GM12878 (cell line): Measurements from ENCODE around the gene DNAJB2. TPM values are rescaled to one million over a fixed set of nuclear protein-coding genes. Genes with fewer than 3 reads are reported as not detected.

Source experiments
- ATAC-seq: fragments of 200-7000 bp; cut with Tn5 transposase; 3 replicates; pipeline ENCODE4 v1.9.1; 2020; ENCODE audit warnings: mild to moderate bottlenecking, moderate library complexity
- BruUV-seq: library from RNA; stranded (reverse); fragments of 400-500 nt; replicated peaks from 2 replicates; lab custom pipeline; 2021; lab: Mats Ljungman, UMichigan
- CTCF ChIA-PET: fragments of 300-600 bp; sonication (Branson Sonifier 250); formaldehyde crosslinking; extraction: SDS; loops from one replicate; lab custom pipeline; 2021; ENCODE audit warnings: inconsistent platforms; lab: Yijun Ruan, JAX
- POLR2A ChIA-PET: fragments of 350-600 bp; formaldehyde crosslinking; extraction: SDS; loops from one replicate; lab custom pipeline; 2021; ENCODE audit warnings: inconsistent platforms; lab: Charles Lee
- RAD21 ChIA-PET: fragments of 300-600 bp; sonication (Branson Sonifier 250); formaldehyde crosslinking; loops from one replicate; lab custom pipeline; 2023; ENCODE audit warnings: antibody characterized with exemption; ENCODE audit not compliant: unreplicated experiment; lab: Charles Lee
- SMC1A ChIA-PET: fragments of 300-600 bp; sonication (Branson Sonifier 250); formaldehyde crosslinking; loops from one replicate; lab custom pipeline; 2023; ENCODE audit not compliant: unreplicated experiment, uncharacterized antibody; lab: Charles Lee
- DNase-seq: peaks from one replicate; pipeline ENCODE4 v3.0.0-alpha.2; 2011; ENCODE audit warnings: low read depth, low spot score
- FAIRE-seq: peaks from 3 replicates; lab custom pipeline; 2011; peaks lifted over from hg19 to GRCh38; lab: Jason Lieb, UNC
- H2AFZ ChIP-seq: 2 replicates; pipeline ENCODE4 v1.6.0; 2011; ENCODE audit warnings: low read depth, low read length, control low read depth; ENCODE audit not compliant: control insufficient read depth
- H3K27ac ChIP-seq: 2 replicates; pipeline ENCODE4 v1.5.1; 2011; ENCODE audit warnings: control low read depth; ENCODE audit not compliant: control insufficient read depth, insufficient read depth
- H3K27me3 ChIP-seq, 2 experiments: replicated peaks in 1 of 2; 2 replicates each; pipeline versions ENCODE4 v1.6.0 to v1.6.1; 2011; ENCODE audit warnings: low read length in 1 of 2; ENCODE audit not compliant: control insufficient read depth in 2 of 2, insufficient read depth in 2 of 2
- H3K36me3 ChIP-seq, 2 experiments: 2 replicates each; pipeline ENCODE4 v1.5.1; 2011; ENCODE audit warnings: low read length in 1 of 2; ENCODE audit not compliant: control insufficient read depth in 2 of 2, insufficient read depth in 2 of 2
- H3K4me1 ChIP-seq: 2 replicates; pipeline ENCODE4 v1.6.1; 2011; ENCODE audit warnings: mild to moderate bottlenecking, low read length, moderate library complexity, mixed read lengths; ENCODE audit not compliant: control insufficient read depth, insufficient read depth
- H3K4me2 ChIP-seq: 2 replicates; pipeline ENCODE4 v1.6.0; 2011; ENCODE audit warnings: control low read depth; ENCODE audit not compliant: control insufficient read depth, insufficient read depth
- H3K4me3 ChIP-seq: fragments of 200-600 bp; sonication (generic); 2 replicates; pipeline ENCODE4 v1.5.1; 2016
- H3K79me2 ChIP-seq: 2 replicates; pipeline ENCODE4 v1.6.0; 2011; ENCODE audit warnings: low read length; ENCODE audit not compliant: control insufficient read depth, insufficient read depth
- H3K9ac ChIP-seq: 2 replicates; pipeline ENCODE4 v1.8.0; 2011; ENCODE audit warnings: low read length, control low read depth, mixed read lengths; ENCODE audit not compliant: control insufficient read depth, insufficient read depth
- H3K9me3 ChIP-seq: replicated peaks from 3 replicates; pipeline ENCODE4 v1.5.1; 2011; ENCODE audit warnings: mild to moderate bottlenecking, low read length; ENCODE audit not compliant: control insufficient read depth, insufficient read depth
- H4K20me1 ChIP-seq: 2 replicates; pipeline ENCODE4 v1.6.0; 2011; ENCODE audit not compliant: control insufficient read depth, insufficient read depth
- ATF7 ChIP-seq: fragments of 450-650 bp; IDR thresholded peaks from 2 replicates; pipeline ENCODE4 v1.6.1; 2016; ENCODE audit warnings: low read depth, mild to moderate bottlenecking
- BCL3 ChIP-seq: IDR thresholded peaks from 2 replicates; pipeline ENCODE4 v1.6.1; 2011; ENCODE audit warnings: borderline replicate concordance, low read depth, mild to moderate bottlenecking, moderate library complexity, low read length; ENCODE audit not compliant: insufficient read depth, poor library complexity, severe bottlenecking
- BMI1 ChIP-seq: fragments of 450-650 bp; IDR thresholded peaks from 2 replicates; pipeline ENCODE4 v1.6.1; 2016; ENCODE audit warnings: mild to moderate bottlenecking, moderate library complexity, borderline replicate concordance
- CBFB ChIP-seq: IDR thresholded peaks from 2 replicates; pipeline ENCODE4 v1.6.1; 2016; ENCODE audit warnings: antibody characterized with exemption, low read depth
- EGR1 ChIP-seq, 2 experiments: IDR thresholded peaks; 1 replicate in 1 of 2; 2 replicates in 1 of 2; pipeline ENCODE4 v1.6.1; 2011 to 2012; ENCODE audit warnings: low read depth in 2 of 2, low read length in 2 of 2, borderline replicate concordance in 1 of 2, mild to moderate bottlenecking in 1 of 2, moderate library complexity in 1 of 2
- IKZF2 ChIP-seq, 2 experiments: fragments of 450-650 bp; IDR thresholded peaks; 2 replicates each; pipeline ENCODE4 v1.6.1; 2017; ENCODE audit warnings: mild to moderate bottlenecking in 2 of 2, moderate library complexity in 2 of 2
- KAT2A ChIP-seq: conservative IDR thresholded peaks from 2 replicates; pipeline ENCODE4 v1.6.1; 2011; ENCODE audit warnings: low read depth, low read length; ENCODE audit not compliant: control insufficient read depth
- LARP7 ChIP-seq: fragments of 450-650 bp; IDR thresholded peaks from 2 replicates; pipeline ENCODE4 v1.6.1; 2017; ENCODE audit warnings: mild to moderate bottlenecking
- NFYB ChIP-seq: IDR thresholded peaks from 2 replicates; pipeline ENCODE4 v1.6.1; 2011; ENCODE audit warnings: low read depth, mild to moderate bottlenecking, low read length, improper control_type of control experiment, moderate library complexity; ENCODE audit not compliant: insufficient read depth
- PAX8 ChIP-seq: fragments of 450-650 bp; IDR thresholded peaks from 2 replicates; pipeline ENCODE4 v1.6.1; 2017; ENCODE audit warnings: mild to moderate bottlenecking, moderate library complexity
- POLR2A ChIP-seq: IDR thresholded peaks from 2 replicates; pipeline ENCODE4 v1.6.1; 2011; ENCODE audit warnings: low read depth, mild to moderate bottlenecking, low read length
- PRDM15 ChIP-seq: fragments of 450-650 bp; formaldehyde crosslinking; IDR thresholded peaks from 2 replicates; pipeline ENCODE4 v1.4.0; 2020; ENCODE audit warnings: mild to moderate bottlenecking, moderate library complexity
- RUNX3 ChIP-seq: IDR thresholded peaks from 2 replicates; pipeline ENCODE4 v1.6.1; 2012; ENCODE audit warnings: low read length, inconsistent platforms
- SIX5 ChIP-seq: IDR thresholded peaks from 2 replicates; pipeline ENCODE4 v1.6.1; 2011; ENCODE audit warnings: mild to moderate bottlenecking, low read depth, low read length, moderate library complexity; ENCODE audit not compliant: severe bottlenecking
- SREBF1 ChIP-seq: IDR thresholded peaks from 2 replicates; pipeline ENCODE4 v1.6.1; 2012; ENCODE audit warnings: mild to moderate bottlenecking, low read length
- WGBS: methylation state at CpG from one replicate; pipeline ENCODE4 v1.1.6; 2016; ENCODE audit warnings: low lambda C conversion rate; ENCODE audit not compliant: insufficient replicate concordance, insufficient coverage; ENCODE audit errors: missing lambda C conversion rate; 5-methylcytosine and 5-hydroxymethylcytosine counted together
- in situ Hi-C: fragments of 300-500 bp; cut with MboI; formaldehyde crosslinking; loops from 9 replicates; pipeline ENCODE4 v1.14.3; 2018; ENCODE audit warnings: mixed read lengths
- intact Hi-C: fragments of 100-400 bp; cut with micrococcal nuclease; formaldehyde crosslinking; loops from one replicate; pipeline ENCODE4 v1.14.2; 2022; ENCODE audit not compliant: unreplicated experiment
- polyA plus RNA-seq, 11 experiments: library from polyadenylated mRNA; depleted of rRNA in 4 of 11; unstranded in 6 of 11; stranded (reverse) in 5 of 11; fragments of >200 nt; fragmentation: Nextera tagmentation in 4 of 11; fragmentation: Illumina TruSeq in 1 of 11; extraction: Ambion mirVana in 4 of 11; extraction: Trizol in 1 of 11; gene quantifications; 1 replicate in 1 of 11; 2 replicates in 10 of 11; pipeline versions ENCODE4 v1.2.1 to v1.2.3, GENCODE V29; 2011 to 2016; ENCODE audit warnings: inconsistent platforms in 2 of 11, missing spikeins in 2 of 11, low read depth in 1 of 11
- total RNA-seq, 4 experiments: library from RNA; depleted of rRNA in 3 of 4; stranded (reverse); fragments of >200 nt in 3 of 4; fragmentation: Illumina TruSeq in 1 of 4; extraction: Trizol in 1 of 4; gene quantifications; 2 replicates each; pipeline versions ENCODE4 v1.2.1 to v1.2.3, GENCODE V29; 2013 to 2021

Gene DNAJB2
- total and polyA plus RNA-seq, 10 of the 15 experiments (the other 5 are each of a cell fraction or from before 2014, with no cell fraction given): 0.26 to 36.5 (median 12.5) TPM

GRCh38 chr2:219296142-219296541 is 17.0 kb downstream of the DNAJB2 start:
- no peak overlapping the region for H3K27ac ChIP-seq
- peaks cover 0 to 6% of the 10 kb centered on the region in 2 experiments; a peak in 1 of 4 replicates for H3K27me3 ChIP-seq
- POLR2A ChIA-PET: interaction anchor here (1.7 to 3.7 kb wide), 7 partner anchors 18 to 137 kb away, joined by 8 to 50 read pairs (median 12); partner anchors contain the start of genes CNPPD1, DNAJB2, GLB1L and NHEJ1
- no peak for DNase-seq
- no peak overlapping the region for H3K4me3 ChIP-seq
- no peak for FAIRE-seq
- in situ Hi-C loops (loop anchor here (5.0 kb wide), 2 partner anchors 139 to 239 kb away; no protein-coding TSS in a partner anchor), intact Hi-C loops (loop anchor here (5.0 kb wide), 2 partner anchors 119 to 239 kb away; partner anchors contain the start of genes CNPPD1 and RETREG2)
- RAD21 ChIA-PET: interaction anchor here (1.3 to 6.5 kb wide), 7 partner anchors 17 to 141 kb away, joined by 4 to 78 read pairs (median 25); partner anchors contain the start of genes CNPPD1, DNAJB2, NHEJ1 and SLC23A3
- no peak for ATAC-seq
- H4K20me1 ChIP-seq: no peaks in the 10 kb centered on the region
- 62% methylated on average over 14 of the region's 14 CpGs for WGBS
- H3K9ac ChIP-seq: no peak overlapping the region
- H3K79me2 ChIP-seq: no peaks in the 10 kb centered on the region
- TF ChIP-seq NFYB (no peak), RUNX3 (no peak), BMI1 (no peak), EGR1 (IDR thresholded peaks at IDR 0.05; ENCODE audit: borderline replicate concordance in 1 of 2, low read depth in 2 of 2, low read length in 2 of 2) (no peak), CBFB (no peak), SIX5 (no peak), POLR2A (no peak), LARP7 (no peak), BCL3 (no peak), KAT2A (no peak), PAX8 (no peak), PRDM15 (CRISPR knock-in tag) (no peak), ATF7 (no peak), IKZF2 (IDR thresholded peaks at IDR 0.05) (no peak), SREBF1 (no peak)
- CTCF ChIA-PET: interaction anchor here (1.1 to 10.9 kb wide), 25 partner anchors 9 to 316 kb away, joined by 3 to 257 read pairs (median 10); partner anchors contain the start of genes ANKZF1, ATG9A, CNPPD1 and DNAJB2
- H3K9me3 ChIP-seq: no peaks in the 10 kb centered on the region
- no TSS peak for BruUV-seq
- H2AFZ ChIP-seq: no peak overlapping the region
- SMC1A ChIA-PET: interaction anchor here (0.7 to 6.0 kb wide), 9 partner anchors 16 to 142 kb away, joined by 3 to 96 read pairs (median 11); partner anchors contain the start of genes DNAJB2, GLB1L, NHEJ1 and SLC23A3
- H3K4me1 ChIP-seq: peaks cover 8% of the 10 kb centered on the region
- no peaks in the 10 kb centered on the region for H3K36me3 ChIP-seq
- H3K4me2 ChIP-seq: no peak overlapping the region
